Measurements from ENCODE around the gene FBN2. TPM values are rescaled to one million over a fixed set of nuclear protein-coding genes. Genes with fewer than 3 reads are reported as not detected.
A peak's percentile ranks its signal among the peaks of the same experiment; 100 is the strongest.

FBN2 gene
- total RNA-seq, 1 donor from 2014 or later, result 0.58 TPM

DNA sequence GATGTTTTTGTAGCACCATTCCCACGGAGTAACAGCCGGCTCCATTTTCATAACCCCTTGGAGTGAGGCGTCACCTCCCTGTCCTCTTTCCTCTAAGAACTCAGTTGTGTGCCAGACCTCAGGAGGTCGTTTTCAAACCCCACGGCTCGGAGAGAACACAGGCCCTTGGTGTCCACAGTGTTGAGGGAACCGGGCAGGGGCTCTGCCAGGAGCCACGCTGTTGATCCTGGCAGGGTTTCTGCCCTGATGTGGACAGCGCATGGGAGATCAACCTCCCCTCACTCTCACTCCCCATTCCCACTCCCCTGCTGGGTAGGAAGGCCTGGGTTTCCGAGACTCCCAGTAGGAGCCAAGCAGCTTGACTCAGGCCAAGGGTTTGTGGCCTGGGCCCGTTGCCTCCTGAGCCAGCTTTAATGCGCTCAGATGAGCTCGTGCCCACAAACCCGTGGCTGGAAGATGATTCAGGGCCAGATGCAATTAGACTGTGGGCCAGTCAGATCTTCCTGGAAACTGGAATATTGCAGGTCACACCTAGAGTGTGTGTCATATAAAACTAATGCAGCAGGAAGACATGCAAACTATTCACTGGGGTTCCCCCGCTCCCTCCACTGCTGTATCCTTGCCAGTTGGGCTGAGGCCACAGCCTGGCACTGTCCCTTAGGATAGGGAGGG lies 321.0 kb downstream of the FBN2 start:
- H3K4me1 ChIP-seq, result no peaks in the 10 kb centered on the region
- intact Hi-C loops (cut with DNase I), result no loop called here
- no peaks in the 10 kb centered on the region for H3K36me3 ChIP-seq
- ATAC-seq (no peak), DNase-seq (no peak)
- TF ChIP-seq, protein P1, sequence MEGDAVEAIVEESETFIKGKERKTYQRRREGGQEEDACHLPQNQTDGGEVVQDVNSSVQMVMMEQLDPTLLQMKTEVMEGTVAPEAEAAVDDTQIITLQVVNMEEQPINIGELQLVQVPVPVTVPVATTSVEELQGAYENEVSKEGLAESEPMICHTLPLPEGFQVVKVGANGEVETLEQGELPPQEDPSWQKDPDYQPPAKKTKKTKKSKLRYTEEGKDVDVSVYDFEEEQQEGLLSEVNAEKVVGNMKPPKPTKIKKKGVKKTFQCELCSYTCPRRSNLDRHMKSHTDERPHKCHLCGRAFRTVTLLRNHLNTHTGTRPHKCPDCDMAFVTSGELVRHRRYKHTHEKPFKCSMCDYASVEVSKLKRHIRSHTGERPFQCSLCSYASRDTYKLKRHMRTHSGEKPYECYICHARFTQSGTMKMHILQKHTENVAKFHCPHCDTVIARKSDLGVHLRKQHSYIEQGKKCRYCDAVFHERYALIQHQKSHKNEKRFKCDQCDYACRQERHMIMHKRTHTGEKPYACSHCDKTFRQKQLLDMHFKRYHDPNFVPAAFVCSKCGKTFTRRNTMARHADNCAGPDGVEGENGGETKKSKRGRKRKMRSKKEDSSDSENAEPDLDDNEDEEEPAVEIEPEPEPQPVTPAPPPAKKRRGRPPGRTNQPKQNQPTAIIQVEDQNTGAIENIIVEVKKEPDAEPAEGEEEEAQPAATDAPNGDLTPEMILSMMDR (IDR thresholded peaks at IDR 0.05), result no peak
- no peaks in the 10 kb centered on the region for H3K9me3 ChIP-seq
- no peak overlapping the region for H3K4me3 ChIP-seq
- no peaks in the 10 kb centered on the region for H3K27me3 ChIP-seq
- no peak overlapping the region for H3K27ac ChIP-seq

DNA sequence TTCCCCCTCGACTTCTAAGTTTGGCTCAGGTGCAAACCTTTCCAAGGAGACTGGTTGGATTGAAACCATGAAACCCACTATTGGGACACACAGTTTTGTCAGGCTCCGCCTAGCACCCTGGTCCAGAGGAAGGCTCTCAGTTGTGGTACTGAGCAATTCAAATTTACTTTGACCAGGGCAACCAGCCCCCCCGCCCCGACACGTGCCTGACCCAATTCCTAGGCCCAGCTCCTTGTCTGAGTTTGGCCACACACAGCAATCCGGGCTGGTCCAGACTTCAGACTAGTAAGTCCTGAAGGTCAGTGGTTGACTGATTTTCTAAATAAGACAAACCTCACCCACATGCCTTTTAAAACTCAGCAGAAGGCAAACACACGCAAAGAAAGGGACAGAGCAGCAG lies 321.8 kb downstream of the FBN2 start:
- intact Hi-C loops (cut with DNase I), result no loop called here
- H3K36me3 ChIP-seq, result no peaks in the 10 kb centered on the region
- H3K27me3 ChIP-seq, result no peaks in the 10 kb centered on the region
- H3K4me3 ChIP-seq, result no peak overlapping the region
- no peak overlapping the region for H3K27ac ChIP-seq
- ATAC-seq (no peak), DNase-seq (no peak)
- no peaks in the 10 kb centered on the region for H3K9me3 ChIP-seq
- H3K4me1 ChIP-seq, result no peaks in the 10 kb centered on the region
- TF ChIP-seq, protein P1 (IDR thresholded peaks at IDR 0.05), result no peak

DNA sequence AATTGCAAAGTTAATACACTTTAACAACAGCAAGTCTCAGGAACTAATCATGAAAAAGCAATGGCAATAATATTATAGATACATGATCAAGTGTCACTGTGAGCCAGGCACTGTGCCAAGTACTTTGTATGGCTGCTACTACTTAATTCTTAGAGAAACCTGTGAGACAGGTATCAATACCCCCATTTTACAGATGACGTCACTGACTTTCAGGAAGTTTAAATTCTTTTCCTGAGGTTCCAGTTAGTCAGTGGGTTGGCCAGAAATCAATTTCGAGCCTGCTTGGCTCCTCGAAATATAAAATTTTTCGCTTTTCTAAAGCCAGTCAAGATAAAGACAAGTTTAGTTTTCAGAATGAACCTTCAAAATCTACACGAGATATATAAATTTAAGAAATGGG lies 324.2 kb downstream of the FBN2 start:
- ATAC-seq, result no peak

DNA sequence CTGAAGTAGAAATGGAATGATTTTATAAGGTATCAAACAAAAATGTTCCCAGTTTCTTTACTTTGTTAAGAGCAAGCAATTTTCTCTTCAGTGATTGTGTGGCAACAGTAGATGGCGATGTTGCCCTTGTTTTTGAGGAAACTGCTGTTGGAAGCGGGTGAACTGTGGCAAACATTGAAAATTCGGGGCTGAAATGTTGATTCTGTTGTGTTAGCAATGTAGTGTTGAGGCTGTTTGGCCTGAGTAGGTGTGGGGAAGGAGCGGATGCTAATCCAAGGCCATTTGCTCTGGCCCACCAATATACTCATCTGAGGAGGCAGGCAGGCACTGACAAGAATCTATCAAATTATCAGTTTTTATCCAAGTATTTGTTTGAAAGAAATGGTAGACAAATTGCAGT lies 324.7 kb downstream of the FBN2 start:
- Histone ChIP-seq H3K27ac (no peak overlapping the region), H3K36me3 (no peaks in the 10 kb centered on the region), H3K4me3 (no peak overlapping the region), H3K27me3 (no peaks in the 10 kb centered on the region), H3K9me3 (no peaks in the 10 kb centered on the region), H3K4me1 (no peaks in the 10 kb centered on the region)
- intact Hi-C loops (cut with DNase I), result no loop called here
- ATAC-seq (peak; percentile 69), DNase-seq (no peak)
- TF ChIP-seq, protein P1 (IDR thresholded peaks at IDR 0.05), result peak; percentile 74

More for the DNA sequence above, 324.2 kb downstream of the FBN2 start:
- TF ChIP-seq, protein P1 (IDR thresholded peaks at IDR 0.05), result no peak
- Histone ChIP-seq H3K27me3 (no peaks in the 10 kb centered on the region), H3K4me1 (no peaks in the 10 kb centered on the region), H3K9me3 (no peaks in the 10 kb centered on the region), H3K4me3 (no peak overlapping the region), H3K27ac (no peak overlapping the region), H3K36me3 (no peaks in the 10 kb centered on the region)
- DNase-seq, result no peak
- intact Hi-C loops (cut with DNase I), result no loop called here

DNA sequence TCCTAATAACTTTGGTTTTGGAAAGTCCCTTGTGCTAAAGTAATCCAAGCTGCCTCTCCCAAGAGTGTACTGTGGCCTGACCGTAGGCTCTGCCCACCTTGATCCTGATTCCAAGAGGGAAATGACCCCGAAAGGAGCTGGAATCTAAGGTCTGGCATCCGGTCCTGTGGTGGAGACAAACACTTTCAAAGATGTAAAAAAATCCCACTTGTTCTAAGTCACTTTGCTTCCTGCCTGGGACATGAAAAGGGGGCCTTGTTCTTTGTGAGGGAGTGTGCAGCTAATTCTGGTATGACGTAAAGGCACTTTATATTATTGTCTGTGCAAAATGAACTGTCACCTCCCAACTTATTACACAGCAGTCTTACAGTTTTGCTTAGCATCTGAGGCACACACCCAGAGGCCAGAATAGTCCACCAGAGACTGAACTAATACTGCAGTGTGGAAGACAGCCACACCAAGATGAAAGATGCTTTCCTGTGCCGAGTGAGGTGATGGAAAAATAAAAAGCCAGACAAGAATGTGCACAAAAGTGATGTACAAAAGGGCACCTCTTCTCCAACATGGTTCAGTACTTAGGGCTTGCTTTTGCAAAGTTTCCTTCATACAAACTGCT lies 325.7 kb downstream of the FBN2 start:
- H3K27me3 ChIP-seq, result no peaks in the 10 kb centered on the region
- intact Hi-C loops (cut with DNase I), result no loop called here
- H3K4me3 ChIP-seq, result no peak overlapping the region
- TF ChIP-seq, protein P1 (IDR thresholded peaks at IDR 0.05), result no peak
- H3K4me1 ChIP-seq, result no peaks in the 10 kb centered on the region
- DNase-seq (no peak), ATAC-seq (no peak)
- no peaks in the 10 kb centered on the region for H3K9me3 ChIP-seq
- no peak overlapping the region for H3K27ac ChIP-seq
- no peaks in the 10 kb centered on the region for H3K36me3 ChIP-seq

All from upper lobe of right lung (tissue), 1 donor.